Activated CD4-positive, alpha-beta T cell treated with anti-CD3 and anti-CD28 coated beads for 1 hour (primary cell): ENCODE data around the gene PUS1.
A peak's percentile ranks its signal among the peaks of the same experiment; 100 is the strongest.
"Not testable (repeated sequence)": the region's sequence is repeated elsewhere in the genome, so short reads cannot be mapped to it uniquely, and the experiment has no call there.

Source experiments
- DNase-seq: peaks from one replicate; pipeline ENCODE4 v3.0.0-alpha.2; 2020

PUS1 gene

GRCh38 chr12:131928711-131929580 lies at the start of gene PUS1:
Gene PUS1 (plus strand): TSS chr12:131929276. CDS start chr12:131929723, 447 bp downstream.
- peak; percentile 91 for DNase-seq

DNA sequence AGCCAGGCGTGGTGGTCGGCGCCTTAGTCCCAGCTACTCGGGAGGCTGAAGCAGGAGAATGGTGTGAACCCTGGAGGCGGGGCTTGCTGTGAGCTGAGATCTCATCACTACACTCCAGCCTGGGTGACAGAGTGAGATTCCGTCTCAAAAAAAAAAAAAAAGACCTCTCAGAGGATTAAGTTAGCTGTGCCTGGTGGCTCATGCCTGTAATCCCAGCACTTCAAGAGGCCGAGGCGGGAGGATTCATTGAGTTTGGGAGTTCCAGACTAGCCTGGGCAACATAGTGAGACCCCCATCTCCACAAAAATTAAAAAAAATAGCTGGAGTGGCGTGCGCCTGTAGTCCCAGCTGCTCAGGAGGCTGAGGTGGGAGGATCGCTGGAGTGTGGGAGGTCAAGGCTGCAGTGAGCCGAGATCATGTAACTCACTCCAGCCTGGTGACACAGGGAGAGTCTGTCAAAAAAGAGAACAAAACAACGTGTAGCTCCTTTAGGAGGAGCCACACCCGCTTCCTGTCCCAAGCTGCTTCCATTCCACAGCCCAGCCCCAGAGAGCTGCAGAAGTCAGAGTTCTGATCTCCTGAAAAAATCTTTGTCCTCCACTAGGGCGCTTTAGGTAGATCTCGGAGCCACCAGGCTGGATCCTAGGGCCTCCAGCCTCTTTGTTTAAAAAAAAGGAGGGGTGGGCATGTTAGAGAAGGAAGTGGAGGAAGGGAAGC lies 46.1 kb upstream of the PUS1 start:
- no peak for DNase-seq

DNA sequence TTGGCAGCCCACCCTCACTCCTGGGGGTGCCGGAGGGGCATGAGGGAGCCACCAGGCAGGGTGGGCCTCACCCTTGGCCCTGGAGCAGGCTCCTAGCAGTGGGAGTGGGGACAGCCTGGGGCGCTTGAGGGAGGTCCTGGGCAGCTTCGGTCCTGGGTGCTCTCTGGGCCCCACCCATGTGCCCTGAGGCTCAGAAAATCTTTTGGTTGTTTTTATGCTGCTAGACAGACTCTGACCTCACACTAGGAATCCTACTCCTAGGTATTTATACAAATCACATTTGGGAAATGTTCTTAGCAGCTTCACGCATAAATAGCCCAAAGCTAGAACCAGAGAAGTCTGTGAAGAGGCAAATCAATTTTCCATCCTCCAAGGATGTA lies 45.6 kb upstream of the PUS1 start:
- DNase-seq = no peak

DNA sequence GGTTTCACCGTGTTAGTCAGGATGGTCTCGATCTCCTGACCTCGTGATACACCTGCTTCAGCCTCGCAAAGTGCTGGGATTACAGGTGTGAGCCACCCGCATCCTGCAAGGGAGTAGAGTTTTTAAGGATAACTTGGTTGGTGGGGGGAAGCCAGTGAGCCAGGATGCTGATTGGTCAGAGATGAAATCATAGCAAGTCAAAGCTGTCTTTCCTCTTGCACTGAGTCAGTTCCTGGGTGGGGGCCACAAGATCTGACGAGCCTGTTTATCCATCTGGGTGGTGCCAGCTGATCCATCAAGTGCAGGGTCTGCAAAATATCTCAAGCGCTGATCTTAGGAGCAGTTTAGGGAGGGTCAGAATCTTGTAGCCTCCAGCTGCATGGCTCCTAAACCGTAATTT lies 44.0 kb upstream of the PUS1 start:
- not testable (repeated sequence) for DNase-seq

- DNase-seq = no peak
Observed at GRCh38 chr12:131885543-131886057, 43.5 kb upstream of the PUS1 start.

- DNase-seq = not testable (repeated sequence)
Observed at GRCh38 chr12:131891722-131892121, 37.4 kb upstream of the PUS1 start.

- DNase-seq = no peak
Observed at GRCh38 chr12:131892711-131893604, 36.1 kb upstream of the PUS1 start.

DNA sequence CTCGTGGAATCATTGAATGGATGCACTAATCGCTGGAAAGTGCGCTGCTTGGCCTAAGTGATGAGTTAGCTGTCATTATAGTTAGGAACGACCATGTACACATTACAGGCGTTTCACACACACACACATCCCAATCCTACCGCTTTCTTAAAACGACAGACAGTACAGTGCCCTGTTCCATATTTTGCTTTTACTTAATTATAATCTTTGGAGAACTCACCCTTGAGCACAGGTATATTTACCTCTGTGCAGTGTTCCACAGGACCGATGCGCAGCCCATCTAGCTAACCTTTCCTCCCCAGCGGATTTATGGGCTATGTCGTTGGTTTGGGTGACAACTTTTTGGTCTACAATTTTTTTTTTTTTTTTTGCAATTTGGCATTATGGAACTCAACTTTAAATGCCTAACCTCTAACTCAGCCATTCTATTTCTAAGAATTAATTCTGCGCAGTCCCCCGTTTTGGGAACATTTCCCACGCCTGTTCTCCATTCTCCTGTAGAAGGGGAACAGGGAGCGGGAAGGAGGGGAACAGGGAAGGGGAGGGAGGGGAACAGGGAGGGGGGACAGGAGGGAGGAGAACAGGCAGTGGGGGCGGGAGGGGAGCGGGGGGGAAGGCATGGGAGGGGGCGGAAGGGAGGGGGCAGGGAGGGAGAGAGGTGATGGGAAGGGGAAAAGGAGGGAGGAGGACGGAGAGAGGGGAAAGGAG lies 35.3 kb upstream of the PUS1 start:
- no peak for DNase-seq

GRCh38 chr12:131894313-131894860 lies 34.7 kb upstream of the PUS1 start, which contains the start of gene ULK1:
Gene ULK1 (plus strand): TSS chr12:131894622. CDS start chr12:131895002, 380 bp downstream.
- peak; percentile 89 for DNase-seq

- no peak for DNase-seq
Observed at GRCh38 chr12:131894981-131895639, 34.0 kb upstream of the PUS1 start.

DNA sequence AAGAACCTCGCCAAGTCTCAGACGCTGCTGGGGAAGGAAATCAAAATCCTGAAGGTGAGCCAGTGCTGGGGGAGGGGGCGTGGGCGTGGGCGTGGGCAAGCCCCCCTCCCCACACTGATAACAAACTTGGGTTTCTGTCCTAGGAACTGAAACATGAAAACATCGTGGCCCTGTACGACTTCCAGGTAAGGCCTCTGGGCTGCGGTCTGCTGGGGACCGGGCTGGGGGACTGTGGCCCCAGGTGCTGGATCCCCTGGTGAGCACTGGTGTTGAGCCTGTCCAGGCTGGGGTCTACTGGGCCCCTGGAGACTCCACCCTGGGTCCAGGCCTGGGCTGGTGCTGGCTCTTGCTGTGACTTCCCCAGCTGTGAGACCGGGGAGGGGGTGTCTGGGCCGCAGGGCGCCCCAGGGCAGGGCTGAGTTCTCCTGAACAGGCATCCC lies 33.4 kb upstream of the PUS1 start:
- DNase-seq = no peak

DNA sequence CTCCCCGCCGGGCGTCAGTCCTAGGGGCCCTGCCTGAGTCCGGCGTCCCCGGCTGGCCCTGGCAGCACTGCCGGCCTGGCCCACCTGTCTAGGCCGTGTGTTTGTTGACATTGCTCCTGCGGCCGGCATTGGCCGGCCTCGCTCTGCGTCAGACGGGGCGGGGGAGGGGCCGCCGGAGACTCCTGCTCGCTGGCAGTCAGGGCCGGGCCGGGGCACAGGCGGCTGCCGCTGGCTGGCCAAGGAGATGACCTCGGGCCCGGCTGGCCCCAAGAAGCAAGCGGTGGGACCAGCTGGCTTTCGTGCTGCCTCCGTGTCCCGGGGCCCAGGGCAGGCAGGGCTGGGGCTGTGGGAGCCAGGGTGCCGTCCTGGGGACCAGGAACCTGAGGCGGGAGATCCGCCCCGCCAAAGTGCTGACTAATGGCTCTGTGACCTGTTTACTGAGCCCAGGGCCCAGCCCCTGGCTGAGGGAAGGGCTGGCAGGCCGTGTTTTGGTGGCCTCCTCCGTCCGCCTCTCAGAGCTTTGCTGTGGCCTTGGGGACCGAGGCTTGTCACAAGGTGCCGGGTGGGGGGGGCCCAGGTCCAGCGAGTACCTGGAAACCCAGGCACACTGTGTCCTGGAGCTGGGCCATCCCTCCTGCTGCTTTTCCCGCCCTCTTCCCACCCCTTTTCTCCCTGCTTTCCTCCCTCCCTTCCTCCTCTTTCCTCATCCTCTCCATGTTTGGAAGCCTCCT lies 32.8 kb upstream of the PUS1 start:
- DNase-seq = peak; percentile 40

GRCh38 chr12:131896811-131897270 lies 32.2 kb upstream of the PUS1 start:
- DNase-seq = no peak

DNA sequence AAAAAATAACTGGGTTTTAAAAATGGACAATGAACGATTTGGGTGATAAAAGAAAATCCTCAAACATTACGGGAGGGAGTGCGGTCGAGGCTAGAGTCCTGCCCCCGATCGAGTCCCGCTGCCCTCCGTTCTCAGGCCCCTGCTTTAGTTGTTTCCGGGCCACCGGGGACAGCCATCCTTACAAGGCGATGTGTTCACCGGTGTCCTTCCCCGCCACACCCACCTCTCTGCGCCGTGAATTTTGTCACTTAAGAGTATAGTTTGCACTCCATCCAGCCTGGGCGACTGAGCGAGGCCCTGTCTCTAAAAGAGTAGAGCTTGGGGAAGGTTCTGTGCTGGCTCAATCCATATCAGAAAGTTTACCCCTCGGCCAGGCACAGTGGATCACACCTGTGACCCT lies 31.8 kb upstream of the PUS1 start:
- DNase-seq = no peak

- DNase-seq = no peak
Observed at GRCh38 chr12:131897875-131898274, 31.2 kb upstream of the PUS1 start.

- DNase-seq = no peak
Observed at GRCh38 chr12:131900397-131900796, 28.7 kb upstream of the PUS1 start.

- DNase-seq = no peak
Observed at GRCh38 chr12:131901431-131902331, 27.4 kb upstream of the PUS1 start.

DNA sequence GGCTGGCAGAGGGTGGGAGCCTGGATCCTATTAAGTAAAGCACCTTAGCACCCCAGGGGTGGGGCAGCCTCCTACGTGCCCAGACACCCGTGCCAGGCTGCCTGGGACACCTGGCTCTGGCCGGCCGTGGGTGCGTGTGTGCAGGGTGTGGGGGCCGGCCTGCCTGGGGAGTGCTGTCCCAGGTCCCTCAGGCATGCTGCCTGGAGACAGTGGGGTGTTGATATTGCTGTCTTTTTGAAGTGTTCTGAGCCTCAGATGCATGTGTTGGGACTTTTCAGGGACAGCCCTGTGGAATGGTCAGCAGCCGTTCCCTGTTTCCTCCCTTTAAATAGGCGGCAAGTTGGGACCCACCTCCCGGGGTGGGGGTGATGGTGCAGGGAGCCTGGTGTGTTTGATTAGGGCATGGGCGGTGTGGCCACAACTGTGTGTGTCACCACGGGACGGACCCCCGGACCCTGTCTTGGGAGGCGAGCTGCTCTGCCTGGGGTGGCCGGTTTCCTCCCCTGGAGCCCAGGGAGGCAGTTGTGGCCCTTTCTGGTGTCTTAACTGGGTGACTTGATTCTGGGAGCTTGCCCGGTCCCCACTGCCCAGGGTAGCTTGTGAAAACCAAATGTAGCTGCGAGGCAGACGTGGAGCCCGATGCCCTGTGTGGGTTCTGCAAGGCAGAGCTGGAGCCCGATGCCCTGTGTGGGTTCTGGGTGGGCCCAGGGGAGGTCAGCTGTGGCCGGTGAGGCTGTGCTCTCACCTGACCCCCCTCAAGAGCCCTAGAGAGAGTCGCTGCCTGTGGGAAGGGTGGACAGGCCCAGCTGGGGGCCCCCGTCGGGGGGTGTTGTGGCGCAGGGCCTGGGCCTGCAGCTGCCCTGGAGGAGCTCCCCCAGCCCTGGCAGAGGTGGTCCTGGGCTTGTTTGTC lies 26.5 kb upstream of the PUS1 start:
- no peak for DNase-seq
